Hematopoietic multipotent progenitor cell treated with erythropoietin and hydrocortisone succinate and interleukin-3 and kit ligand, for 4 days (in vitro differentiated cells): ENCODE results near the gene ADCY4.
"Not testable (repeated sequence)": the region's sequence is repeated elsewhere in the genome, so short reads cannot be mapped to it uniquely, and the experiment has no call there.

ENCODE experiments used
- DNase-seq: peaks from one replicate; pipeline ENCODE4 v3.0.0-alpha.2; 2015

ADCY4 gene

DNA sequence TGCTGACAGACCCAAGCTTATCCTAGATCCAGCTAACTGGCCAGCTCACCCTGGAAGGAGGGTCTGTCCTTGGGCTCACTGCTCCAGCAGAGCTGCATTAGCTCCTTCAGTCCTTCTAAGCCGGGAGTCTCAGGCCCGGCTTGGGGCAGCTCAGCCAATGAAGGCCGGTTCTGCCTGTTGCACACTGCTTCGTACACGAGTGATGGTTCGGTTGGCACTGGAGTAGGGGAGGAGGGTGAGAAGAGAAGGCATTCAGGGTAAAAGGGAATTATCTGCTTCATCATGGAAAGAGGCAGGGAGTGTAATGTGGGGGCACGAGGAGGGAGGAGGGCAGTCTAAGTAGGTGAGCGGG lies 2.9 kb upstream of the ADCY4 start:
- DNase-seq: no peak

DNA sequence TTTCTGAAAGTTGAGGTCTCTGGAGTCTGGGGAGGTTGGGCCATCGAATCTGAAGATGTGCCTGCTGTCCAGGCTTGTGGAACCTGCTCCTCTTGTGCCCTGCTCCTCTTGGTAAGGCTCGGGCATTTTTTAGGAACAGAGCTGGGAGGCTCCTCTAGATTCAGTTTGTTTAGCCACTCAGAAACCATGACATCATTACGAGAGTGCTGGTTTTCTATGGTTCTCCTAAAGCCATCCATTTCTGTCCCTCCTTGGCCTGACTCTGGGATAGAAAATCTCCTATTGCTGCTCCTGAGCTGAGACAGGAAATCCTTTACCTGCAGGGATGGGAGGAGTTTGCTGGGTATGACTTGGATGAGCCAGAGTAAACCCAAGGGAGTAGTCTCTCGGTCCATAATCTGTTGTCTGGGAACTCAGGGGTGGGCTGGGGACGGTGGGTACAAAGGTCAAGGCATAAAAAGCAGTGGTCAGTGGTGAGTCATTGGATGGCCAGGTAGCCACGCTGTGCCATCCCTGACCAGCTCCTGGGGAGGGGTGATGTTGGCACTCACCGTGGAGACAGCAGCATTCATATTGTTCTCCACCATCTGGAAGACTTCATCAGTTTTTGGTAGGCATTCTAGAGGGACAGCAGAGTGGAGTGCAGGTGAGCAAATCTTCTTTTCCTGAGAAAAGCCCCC lies 2.4 kb upstream of the ADCY4 start:
- DNase-seq: no peak

DNA sequence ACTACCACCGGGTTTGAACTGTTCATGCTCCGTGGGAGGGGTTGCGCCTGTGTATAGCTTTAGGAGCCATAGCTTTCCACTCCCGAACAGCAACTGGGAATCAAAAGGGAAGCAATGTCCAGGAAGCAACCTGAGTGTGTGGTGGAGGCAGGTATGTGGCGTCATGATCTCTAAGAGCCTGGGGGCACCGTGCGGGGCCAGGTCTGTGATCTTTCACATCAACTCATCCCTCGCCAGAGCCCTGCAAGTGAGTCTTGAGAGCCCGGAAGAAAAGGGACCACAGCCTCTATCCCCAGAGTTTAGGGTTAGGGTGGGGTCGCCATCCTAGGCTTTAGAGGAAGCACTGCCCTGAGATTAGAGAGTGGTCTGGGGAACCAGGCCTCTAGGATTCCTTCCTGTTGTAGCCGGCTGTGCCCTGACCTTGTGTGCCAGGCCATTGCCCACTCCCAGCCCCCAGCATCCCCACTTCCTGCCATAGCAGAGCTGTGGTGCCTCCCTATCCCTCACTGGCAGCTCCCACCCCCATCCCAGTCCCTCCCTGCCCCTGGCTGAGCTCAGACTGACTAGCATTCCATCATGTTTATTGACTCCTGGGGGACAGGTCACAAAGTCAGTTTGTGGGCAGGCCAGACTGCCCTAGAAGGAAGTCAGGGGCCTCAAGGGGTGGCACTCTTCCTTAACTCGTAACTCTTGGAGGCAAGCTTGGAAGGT lies 745 bp upstream of the ADCY4 start:
- DNase-seq: peak; percentile 36

DNA sequence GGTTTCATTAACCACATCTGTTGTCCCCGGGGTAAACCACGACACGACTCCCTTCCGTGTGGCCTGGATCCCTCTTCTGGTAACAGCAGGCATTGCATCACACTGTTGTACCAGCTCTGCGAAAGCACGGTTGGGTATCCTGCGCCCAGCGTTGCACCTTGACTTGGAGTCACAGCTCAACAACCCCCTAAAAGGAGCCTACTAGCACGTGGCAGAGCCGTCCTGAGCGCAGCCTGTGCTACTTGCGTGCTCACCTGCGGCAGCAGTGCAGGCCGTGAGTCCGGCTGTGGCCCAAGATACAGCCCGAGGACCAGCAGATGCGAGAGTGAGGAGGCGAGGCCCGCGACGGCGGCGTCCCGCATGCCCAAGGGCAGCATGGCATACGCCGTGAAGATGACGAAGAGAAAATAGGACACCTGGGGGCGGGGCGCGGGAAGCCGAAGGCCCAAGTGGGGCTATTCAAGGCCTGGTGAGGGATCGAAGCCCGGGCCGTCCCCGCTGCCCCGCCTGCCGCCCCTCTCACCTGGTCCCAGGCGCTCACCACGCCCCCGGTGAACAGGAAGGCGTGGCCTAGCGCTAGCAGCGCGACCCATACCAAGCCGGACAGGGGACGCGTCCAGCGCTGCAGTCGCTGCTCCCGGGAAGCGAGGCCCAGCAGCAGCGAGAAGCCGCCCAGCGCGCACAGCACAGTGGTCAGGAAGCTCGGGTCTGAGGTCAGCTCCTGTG lies 2.4 kb downstream of the ADCY4 start:
- peak; percentile 94 for DNase-seq

DNA sequence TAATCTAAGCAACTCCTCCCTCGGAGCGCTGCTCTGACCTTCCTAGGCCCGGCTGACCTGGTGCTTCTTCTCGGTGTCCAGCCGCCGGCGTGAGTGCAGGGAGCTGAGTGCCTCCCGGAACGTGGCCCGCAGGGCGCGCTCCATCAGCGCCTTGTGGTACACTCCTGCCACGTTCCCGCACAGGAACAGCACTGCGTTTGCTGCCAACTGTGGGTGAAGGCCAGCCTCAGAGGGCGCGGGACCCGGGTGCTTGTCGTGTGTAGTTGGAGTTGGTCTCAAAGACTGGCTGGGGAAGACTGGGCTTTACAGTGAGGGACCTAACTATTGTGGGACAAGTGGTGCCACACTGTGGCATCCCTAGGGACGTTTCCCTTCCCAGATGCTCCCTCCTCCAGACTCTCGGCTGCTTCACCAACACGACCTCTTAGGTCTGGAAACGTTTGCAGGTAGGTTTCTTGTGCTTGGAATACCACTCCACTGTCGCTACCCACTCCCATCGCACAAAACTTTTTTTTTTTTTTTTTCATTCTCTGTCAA lies 3.1 kb downstream of the ADCY4 start:
- no peak for DNase-seq

DNA sequence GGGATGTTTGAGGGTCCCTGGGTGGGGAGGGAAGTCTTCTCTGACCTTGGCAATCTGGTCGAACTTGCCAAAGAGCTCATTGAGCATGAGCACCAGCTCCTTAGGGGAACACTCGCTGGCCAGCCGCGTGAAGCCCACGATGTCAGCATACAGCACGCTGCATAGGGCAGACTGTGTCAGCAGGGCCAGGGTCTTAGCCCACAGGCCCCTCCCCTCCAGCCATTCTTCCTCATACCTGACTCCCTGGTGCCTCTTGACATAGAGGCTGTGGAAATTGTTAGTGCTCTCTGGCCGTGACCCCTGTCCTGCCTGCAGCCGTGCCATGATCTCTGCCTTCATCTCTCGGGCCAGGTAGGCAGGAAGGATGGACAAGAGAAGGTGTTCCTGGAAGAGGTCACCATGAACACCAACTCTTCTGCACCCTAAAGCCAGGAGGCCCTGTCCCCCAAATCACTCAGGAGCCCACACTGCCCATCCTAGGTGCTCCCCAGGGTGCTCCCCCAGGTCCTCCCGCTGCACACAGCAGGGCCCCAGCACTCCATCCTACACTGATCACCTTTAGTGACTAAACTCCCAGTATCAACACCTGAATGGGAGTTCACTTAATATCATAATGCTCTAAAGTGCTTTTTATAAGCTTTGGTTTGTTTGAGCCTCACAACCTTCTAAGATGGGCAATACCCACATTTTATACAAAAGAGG lies 3.7 kb downstream of the ADCY4 start:
- DNase-seq: no peak

DNA sequence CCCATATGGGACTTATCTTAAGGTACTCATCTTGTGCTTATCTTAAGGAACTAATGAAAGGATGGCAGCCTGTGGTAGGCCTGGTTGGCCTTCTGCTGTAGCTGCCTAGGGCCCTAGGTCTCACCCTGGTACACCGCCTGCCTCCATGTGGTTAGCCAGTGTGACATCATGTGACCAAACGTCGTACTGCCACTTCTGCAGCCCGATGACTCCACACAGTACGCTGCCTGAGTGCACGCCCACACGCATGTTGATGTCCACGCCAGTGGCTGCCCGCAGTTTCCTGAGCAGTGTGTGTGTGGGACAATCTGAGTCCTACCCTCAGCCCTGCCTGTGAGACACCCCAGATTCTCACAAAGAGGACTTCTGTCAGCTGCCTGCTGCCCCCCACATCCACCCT lies 5.1 kb downstream of the ADCY4 start:
- peak; percentile 91 for DNase-seq

DNA sequence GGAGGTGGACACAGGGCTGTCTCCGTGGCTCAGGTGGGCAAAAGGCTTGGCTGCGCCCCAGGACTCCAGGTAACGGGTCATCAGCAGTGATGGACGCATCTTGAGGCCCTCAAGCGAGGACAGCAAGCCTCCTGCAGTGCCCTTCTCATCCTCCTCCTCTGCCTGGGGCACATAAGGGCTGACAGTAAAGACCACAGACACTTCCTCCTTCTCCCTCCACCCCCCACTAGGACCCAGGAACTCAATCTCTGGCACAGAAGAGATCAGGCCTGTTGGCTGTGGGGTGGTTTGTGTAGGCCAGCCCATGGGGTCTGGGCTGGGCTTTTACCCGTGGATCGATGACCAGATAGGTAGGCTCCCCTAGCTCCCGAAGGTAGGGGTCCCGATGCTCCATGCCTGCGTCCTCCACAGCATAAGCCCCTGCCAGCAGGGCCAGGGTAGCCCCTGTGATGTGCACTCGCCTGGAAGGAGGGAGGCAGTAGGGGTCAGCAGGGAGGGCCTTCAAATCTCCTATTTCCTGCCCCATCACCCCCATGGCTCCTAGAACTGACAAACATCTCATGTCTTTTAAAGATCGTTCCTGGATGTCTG lies 5.7 kb downstream of the ADCY4 start:
- peak; percentile 52 for DNase-seq

DNA sequence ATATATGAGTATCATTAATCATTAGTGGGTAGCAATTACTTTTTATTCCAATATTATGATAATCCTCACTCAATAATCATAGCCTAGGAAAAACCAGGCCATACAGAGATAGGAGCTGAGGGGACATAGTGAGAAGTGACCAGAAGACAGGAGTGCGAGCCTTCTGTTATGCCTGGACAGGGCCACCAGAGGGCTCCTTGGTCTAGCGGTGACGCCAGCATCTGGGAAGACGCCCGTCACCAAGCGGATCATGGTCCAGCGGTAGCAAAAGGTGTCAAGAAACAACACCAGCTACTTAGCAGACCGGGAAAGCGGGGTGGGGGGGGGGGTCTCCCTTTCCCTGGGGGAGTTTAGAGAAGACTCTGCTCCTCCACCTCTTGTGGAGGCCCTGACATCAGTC lies 7.0 kb downstream of the ADCY4 start:
- DNase-seq: not testable (repeated sequence)

DNA sequence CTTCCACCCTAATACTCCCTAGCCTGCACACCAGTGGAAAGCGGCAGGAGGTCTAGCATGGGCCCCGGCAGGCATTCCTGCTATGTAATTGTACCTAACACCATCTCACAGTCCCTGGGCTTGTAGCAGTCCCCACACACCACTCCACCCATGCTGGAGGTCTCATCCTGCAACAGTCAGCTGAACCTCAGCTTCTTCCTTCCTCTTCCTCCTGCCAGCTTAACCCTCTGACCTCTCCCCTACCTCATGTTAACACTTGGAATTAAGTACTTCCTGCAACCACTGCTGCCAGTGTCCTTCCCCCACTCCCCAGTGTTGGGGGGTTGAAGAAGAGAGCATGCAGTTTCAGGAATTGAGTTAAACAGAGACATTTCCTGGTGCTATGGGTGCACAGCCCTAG lies 7.6 kb downstream of the ADCY4 start:
- DNase-seq: peak; percentile 27

DNA sequence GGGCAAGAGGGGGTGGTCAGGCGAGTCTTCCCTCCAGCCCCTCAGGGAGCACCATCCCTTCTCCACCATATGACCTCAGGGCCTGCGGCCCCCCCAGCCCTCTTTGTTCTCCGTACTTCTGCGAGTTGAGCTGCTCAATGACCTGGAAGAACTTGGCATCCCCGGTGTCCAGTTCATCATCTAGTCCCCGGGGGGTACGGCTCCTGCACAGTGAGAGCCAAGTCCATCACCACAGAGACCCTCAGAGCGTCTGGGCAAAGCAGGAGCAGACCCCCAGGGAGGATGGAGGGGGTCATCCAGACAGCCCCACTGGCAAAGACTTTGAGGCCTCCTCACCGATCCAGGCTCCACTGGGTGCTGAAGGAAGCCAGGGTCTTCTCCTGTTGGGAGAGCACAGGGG lies 8.9 kb downstream of the ADCY4 start:
- no peak for DNase-seq

DNA sequence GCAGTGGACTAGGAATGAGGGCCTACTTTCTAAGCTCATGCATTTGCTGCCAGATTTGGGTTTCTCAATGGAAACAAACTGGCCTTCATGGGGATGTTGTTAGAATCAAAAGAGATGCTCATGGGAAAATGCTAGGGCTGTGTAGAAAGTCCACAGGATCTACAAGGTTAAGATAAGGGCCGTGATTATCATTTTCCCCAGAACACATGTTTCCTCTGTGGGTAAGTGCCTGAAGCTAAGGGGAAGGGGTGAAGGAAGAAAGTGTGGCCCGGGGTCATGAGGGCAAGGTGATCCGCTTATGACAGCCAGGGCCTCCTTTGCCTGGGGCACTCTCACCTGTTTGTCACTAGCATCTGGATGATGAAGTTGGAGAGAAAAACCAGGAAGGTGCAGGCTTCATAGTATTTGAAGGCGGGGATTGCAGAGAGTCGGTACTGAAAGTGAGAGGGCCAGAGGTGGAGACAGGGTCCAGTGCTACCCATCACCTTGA lies 9.8 kb downstream of the ADCY4 start:
- DNase-seq: no peak

DNA sequence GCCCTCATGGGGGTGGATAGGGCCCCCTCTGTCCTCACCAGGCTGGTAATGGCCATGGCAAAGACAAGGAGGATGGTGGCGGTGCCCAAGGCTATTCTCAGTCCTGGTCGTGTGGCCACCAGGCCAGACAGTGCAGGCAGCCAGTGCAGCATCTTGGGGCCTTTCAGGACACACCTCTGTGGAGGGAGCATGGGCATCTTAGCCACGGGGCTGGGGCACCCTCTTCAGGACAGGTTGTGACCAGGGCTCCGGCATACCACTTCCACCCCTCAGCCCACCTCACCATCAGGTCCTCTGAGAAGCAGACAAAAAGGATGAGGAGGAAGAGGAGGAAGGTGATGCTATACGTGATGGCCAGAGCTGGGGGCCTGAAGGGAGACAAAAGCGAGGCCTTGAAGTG lies 10.8 kb downstream of the ADCY4 start:
- DNase-seq: no peak

DNA sequence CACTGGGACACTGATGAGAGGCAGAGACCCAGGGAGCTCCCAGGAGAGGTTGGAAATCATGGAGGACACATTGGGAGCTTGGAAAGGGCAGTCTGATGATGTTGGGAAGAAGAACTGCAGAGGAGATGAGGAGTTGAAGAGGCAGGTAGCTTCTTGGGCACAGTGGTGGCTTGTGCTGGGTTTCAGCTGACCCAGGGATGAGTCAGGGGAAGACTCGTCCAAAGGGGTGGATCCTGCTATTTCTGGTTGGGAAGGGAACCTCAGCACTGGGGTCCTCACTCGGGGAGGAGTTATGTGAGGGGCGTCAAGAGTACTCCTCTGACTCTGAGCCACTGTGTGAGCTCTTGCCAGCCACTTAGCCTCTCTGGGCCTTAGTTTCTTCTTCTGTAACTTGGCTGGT lies 11.5 kb downstream of the ADCY4 start:
- DNase-seq: no peak

DNA sequence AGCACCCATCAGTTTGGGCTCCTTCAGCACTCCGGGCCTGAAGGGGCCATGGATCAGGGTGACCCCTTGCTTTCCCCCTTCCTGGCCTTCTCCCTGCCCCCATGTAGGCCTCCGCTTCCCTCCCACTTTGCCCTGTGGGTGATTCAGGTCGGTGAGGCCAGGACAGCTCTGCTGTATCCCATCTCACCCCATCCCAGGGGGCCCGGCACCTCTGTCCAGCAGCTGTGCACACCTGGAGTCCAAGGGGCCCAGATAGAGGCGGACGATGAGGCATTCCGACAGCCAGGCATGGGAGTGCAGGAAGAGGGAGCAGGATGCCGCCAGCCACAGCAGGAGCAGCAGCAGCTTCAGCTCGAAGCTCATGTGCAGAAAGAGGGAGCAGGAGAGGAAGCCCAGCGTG lies 12.2 kb downstream of the ADCY4 start:
- no peak for DNase-seq

DNA sequence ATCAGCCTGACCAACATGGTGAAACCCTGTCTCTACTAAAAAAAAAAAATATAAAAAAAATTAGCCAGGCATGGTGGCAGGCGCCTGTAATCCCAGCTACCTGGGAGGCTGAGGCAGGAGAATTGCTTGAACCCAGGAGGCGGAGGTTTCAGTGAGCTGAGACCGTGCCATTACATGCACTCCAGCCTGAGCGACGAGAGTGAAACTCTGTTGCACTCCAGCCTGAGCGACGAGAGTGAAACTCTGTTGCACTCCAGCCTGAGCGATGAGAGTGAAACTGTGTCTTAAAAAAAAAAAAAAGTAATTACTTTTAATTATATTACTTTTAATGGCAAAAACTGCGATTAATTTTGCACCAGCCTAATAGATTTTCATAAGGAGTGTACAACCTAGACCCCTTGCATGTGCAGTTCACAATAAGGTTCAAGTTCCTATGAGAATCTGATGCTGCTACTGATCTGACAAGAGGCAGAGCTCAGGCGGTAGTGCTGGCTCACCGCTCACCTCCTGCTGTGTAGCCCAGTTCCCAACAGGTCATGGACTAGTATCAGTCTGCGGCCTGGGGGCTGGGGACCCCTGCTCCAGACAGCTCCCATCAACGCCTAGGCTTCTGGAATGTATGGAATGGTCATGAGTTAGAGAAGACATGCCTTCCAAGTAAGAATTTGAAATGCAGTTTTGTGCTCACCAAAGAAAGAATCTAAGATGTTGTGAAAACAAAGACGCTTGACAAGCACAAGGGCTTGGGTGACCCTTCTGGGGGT lies 13.5 kb downstream of the ADCY4 start:
- DNase-seq: no peak

DNA sequence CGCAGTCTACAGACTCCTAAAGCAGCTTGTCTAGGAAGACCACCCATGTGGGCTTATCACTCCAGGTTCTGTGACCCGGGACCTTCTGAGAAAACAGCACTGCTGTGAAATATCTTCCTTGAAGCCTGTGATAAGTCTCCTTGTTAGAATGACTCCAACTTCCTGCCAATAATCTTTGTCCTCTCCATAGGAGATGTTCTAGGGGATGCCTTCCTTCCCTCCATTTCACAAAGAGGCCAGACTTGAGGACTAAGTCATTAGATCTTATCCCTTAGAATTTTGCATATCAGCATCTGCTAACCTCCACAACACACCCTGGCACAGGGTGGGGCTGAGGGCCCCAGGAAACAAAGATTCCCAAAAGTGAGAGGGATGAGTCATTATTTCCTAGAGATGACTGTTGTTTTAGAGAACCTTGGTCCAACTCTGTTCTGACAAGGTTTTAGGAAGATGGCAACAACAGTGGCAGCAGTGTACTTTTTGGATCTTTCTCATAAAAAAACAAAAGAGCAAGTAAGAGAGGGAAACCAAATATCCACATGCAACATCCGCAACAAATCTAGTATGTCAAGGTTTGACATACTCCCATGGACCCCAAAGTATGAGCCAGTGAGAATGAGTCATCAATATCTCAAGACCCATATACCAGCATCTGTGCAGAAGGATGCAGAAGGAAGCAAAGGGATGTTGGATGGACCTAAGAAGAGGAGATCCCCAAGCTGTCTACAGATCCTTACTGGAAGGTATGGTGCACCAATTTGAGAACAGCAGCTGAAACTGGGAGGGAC lies 17.5 kb downstream of the ADCY4 start:
- no peak for DNase-seq

DNA sequence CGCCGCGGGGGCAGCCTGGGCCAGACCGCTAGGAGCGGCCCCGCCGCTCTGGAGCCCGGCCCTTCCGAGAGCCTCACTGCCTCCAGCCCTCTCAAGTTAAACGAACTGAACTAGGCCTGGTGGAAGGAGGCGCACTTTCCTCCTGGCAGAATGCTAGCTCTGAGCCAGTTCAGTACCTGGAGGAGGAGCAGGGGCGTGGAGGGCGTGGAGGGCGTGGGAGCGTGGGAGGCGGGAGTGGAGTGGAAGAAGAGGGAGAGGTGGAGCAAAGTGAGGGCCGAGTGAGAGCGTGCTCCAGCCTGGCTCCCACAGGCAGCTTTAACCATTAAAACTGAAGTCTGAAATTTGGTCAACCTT lies 18.3 kb downstream of the ADCY4 start:
- DNase-seq: no peak

DNA sequence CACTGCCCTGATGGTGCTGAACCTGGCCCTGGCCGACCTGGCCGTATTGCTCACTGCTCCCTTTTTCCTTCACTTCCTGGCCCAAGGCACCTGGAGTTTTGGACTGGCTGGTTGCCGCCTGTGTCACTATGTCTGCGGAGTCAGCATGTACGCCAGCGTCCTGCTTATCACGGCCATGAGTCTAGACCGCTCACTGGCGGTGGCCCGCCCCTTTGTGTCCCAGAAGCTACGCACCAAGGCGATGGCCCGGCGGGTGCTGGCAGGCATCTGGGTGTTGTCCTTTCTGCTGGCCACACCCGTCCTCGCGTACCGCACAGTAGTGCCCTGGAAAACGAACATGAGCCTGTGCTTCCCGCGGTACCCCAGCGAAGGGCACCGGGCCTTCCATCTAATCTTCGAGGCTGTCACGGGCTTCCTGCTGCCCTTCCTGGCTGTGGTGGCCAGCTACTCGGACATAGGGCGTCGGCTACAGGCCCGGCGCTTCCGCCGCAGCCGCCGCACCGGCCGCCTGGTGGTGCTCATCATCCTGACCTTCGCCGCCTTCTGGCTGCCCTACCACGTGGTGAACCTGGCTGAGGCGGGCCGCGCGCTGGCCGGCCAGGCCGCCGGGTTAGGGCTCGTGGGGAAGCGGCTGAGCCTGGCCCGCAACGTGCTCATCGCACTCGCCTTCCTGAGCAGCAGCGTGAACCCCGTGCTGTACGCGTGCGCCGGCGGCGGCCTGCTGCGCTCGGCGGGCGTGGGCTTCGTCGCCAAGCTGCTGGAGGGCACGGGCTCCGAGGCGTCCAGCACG lies 18.9 kb downstream of the ADCY4 start:
- DNase-seq: peak; percentile 65

DNA sequence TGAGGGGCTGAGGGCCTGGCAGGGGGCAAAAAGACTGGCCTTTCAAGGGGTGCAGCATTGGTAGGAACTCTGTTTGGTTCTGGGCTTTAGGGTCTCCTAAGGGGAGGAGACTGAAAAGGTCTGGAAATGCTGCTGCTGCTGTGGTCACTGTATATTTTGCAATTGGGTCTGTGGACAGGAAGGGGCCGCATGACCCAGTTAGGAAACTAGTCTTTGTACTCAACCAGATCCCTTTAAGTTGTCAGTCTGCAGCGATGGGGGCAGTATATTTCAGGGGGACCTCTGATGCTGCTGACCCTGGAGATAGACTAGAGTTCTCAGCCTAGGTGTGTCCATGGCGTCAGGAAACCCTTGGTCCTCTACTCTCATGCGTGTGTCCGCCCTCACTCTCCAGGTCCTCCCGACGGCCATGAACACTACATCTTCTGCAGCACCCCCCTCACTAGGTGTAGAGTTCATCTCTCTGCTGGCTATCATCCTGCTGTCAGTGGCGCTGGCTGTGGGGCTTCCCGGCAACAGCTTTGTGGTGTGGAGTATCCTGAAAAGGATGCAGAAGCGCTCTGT lies 19.5 kb downstream of the ADCY4 start:
- no peak for DNase-seq
